Suppressor macrophage (primary cell): ENCODE measurements around the gene CNTF.
"Not testable (repeated sequence)": the region's sequence is repeated elsewhere in the genome, so short reads cannot be mapped to it uniquely, and the experiment has no call there.

Experiments used
- DNase-seq, 4 experiments: peaks; one replicate each; pipeline ENCODE4 v3.0.0-alpha.2; 2020 to 2022
- total RNA-seq, 17 experiments: gene quantifications; one replicate each; lab custom pipeline; 2026; ENCODE audit warnings: mixed read lengths in 6 of 17, inconsistent platforms in 3 of 17; lab: John Stamatoyannopoulos, UW

CNTF gene, protein sequence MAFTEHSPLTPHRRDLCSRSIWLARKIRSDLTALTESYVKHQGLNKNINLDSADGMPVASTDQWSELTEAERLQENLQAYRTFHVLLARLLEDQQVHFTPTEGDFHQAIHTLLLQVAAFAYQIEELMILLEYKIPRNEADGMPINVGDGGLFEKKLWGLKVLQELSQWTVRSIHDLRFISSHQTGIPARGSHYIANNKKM
- 0.37 to 1.7 (median 0.69) reads per million in 17 experiments for total RNA-seq

DNA sequence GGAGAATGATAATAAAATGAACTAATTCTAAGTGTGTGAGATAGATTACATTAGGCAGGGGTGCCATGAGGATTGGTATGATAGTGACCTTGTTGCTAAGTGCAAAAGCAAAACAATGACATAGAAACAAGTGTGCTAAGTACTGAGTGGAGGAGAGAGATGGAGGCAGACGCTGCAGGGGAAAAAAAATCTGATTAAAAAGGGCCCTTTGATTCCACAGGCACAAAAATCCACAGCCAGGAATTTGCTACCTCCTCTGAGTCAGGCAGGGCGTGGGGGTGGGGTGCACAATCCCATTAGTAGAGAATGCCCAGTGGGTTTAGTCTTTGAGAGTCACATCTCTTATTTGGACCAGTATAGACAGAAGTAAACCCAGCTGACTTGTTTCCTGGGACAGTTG is at the start of gene CNTF:
TSS of gene CNTF (plus strand) at position 322 of the 400 bp plus-strand sequence. CDS start 88 bp downstream, outside the sequence.
- no peak for DNase-seq

- not testable (repeated sequence) for DNase-seq
Measured at GRCh38 chr11:58572906-58573305, 49.6 kb upstream of the CNTF start.

GRCh38 chr11:58573451-58574104 is 48.9 kb upstream of the CNTF start:
- DNase-seq: peak; percentile 70 to 93 (median 86)

- peak in 1 of 4 experiments; percentile 4 for DNase-seq
Measured at GRCh38 chr11:58574881-58575280, 47.6 kb upstream of the CNTF start.

DNA sequence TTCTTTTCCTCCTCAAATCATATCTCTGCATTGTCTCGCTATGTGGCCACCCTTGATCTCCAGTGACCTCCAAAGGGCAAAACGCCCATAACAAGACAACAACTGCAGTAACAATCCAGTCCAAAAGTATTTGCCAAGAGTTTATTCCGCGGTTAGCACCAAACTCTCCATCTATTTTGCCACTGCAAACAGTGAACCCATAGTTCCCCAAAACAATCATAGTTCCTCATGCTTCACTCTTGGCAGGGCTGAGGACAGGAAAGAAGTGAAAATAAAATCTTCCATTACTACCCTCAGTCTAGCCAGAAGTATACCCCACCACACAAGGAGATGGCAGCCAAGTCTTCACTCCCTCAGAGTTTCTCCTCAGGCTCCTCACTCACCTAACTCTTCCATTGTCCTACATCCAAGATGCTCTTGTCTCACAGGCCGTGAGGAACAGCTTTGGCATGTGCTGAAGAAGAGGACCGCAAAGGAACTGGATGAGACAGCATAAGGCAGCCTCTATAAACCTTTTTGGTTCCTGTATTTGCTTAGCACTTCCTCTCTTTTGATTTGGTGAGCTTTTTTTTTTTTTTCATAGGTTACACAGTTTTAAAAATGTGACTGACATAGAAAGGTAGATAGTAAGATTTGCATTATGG is 47.0 kb upstream of the CNTF start, which contains the start of gene LPXN:
TSS of gene LPXN (minus strand) at position 480 of the 644 bp plus-strand sequence. CDS start at position 396, 84 bp downstream.
- DNase-seq: peak; percentile 82 to 91 (median 86)

DNA sequence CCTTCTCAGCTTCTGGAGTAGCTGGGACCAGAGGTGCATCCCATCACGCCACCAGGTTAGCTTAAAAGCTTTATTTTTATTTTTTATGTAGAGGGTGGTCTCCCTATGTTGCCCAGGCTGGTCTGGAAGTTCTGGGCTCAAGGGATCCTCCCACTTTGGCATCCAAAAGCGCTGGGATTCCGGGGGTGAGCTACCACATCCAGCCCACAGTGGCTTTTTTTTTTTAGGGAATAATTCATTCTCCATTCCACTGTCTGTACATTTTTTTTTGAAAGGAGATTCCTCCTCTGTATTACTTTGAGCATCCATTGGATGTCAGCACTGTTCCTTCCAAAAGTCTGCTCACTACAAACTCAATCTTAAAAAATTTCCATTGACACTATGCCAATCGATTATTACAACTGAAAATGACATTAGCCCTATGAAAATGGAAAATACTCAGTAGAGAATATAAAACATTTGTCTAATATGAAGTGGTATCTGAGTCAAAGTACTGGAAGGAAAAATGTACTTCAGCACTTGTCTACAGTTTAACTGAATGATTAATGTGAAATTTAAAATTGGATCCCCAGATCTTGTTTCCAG is 45.5 kb upstream of the CNTF start:
- peak; percentile 11 to 45 (median 32) for DNase-seq

DNA sequence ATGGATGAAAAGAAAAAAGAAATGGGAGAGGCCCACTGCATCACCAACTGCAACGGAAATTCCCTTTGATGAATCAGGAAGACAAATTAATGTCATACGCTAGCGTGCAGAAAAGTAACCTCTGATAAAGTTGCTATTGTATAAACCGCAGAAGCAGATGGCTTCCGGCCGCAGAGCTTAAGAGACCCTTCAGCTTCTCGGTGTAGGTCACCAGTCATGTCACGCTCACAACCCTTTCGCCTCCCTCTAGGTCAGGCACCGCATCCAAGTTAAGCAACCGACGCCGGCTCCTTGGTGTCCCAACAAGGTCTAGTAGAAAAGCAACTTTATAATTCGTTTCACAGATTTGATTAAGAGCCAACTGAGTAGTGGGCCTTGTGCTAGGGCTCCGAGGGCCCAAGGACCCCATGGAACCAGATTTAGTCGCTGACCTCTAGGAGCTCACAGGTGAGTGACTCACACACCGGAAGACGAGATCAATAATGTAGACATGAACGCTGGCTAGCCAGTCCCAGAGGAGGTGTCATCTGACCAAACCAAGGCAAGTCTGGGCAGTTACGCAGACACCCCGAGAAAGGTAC is 44.8 kb upstream of the CNTF start:
- peak; percentile 84 to 92 (median 86) for DNase-seq

DNA sequence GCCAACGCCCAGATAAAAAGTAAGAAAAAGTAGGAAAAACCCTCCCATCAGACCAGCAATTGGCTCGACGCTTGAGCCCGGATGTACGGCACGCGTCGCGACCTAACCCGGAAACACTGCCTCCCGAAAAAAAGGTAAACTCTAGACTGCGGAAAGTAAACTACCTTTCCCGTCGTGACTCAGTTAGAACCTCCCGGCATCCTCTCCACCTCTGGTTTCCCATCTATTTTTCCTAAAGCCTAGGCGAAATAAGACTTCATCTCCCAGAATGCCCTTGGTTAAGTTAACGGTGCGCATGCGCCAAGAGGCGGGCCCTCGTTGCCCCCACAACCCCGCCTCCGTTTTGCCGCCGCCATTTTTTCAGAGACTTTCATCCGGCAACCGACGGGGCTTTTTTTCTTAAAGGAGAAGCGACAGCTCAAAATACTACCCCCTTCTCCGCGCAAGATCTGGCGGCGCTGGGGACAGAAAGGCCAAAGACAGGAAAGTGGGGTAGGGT is 44.3 kb upstream of the CNTF start:
- peak; percentile 97 to 99 (median 98) for DNase-seq

DNA sequence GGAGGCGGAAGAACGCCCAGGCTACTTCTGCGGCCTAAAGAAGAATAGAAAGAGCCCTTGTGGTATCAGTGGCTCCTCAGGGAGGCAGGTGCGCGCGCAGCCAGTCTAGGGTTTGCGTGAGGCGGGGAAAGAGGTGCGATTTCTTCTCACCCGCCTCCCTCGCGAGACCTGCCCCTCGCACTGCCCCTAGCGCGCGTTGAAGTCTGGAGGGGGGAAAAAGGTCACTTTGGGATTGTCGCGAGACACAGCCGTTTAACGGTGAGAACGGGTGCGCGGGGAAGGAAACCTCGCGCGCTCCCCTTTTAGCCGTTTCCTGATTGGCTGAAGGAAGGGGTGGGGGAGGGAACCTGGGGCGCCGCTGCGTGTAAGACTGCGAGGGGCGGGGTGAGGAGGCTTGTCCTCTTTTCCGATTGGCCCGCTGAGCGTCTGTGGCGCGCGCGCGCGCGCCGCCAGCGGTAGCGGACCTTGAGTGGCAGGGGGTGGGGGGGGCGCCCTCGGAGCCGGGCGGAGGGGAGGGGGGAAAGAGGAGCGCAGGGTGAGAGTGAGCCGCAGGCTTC is 43.8 kb upstream of the CNTF start, which contains the start of gene ZFP91:
TSS of gene ZFP91 (plus strand) at position 429 of the 557 bp plus-strand sequence. CDS start 219 bp downstream, outside the sequence.
- peak; percentile 98 to 99 (median 98) for DNase-seq

- DNase-seq: peak; percentile 90 to 95 (median 93)
Measured at GRCh38 chr11:58579192-58580129, 43.0 kb upstream of the CNTF start.

DNA sequence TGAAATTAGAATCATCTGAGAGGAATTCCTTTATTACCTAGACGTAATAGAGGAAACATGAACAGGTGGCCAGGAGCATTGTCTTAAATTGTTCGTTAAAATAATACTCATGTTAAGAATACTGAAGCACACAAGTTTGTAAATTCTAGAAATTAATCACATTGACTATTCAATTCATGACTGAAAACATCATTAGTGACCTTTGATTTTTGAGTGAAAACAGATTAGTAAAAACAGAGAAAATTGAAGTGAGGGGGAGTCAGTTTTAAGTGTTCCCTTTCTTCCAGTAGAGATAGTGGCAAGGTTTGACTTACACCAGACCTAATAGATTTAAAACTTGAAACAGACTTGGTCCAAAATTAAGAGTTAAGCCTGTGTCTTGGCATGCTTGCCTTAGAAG is 42.2 kb upstream of the CNTF start:
- no peak for DNase-seq

DNA sequence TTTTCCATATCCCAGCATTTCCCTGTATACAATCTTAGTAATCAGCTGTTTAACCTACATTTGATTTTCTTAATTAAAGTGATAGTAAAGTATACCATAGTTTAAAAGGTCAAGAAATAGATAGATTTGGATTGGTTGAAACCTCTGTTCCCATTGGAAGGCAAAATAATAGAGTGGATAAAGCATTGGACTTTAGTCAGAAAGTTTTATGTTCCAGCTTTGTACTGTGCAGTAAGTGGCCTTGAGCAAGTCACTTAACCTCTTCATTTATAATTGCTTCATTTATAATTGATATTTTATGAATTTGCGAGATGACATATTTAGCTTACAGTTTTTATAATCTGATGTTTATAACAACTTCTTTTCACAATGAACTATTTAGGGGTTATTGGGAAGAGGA is 40.0 kb upstream of the CNTF start:
- DNase-seq: no peak

DNA sequence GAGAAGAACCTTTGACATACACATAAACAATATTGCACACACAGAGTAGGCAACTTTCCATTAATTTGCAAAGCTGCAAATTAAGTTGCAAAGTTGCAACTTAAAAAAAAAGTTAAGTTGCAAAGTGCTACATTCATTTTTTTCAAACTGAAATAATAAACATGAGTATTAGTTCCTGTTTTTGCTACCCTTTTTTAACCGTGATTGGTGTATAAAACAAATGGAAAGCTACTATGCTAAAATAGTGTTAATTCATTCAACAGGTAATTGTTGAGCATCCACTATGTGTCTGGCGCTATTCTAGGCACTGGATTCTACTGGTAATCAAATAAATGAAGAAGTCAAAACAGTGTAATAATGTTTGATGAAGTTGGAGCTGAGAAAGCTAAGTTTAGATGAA is 35.5 kb upstream of the CNTF start:
- DNase-seq: peak in 1 of 4 experiments; percentile 28

GRCh38 chr11:58591659-58592058 is 30.8 kb upstream of the CNTF start:
- DNase-seq: no peak

DNA sequence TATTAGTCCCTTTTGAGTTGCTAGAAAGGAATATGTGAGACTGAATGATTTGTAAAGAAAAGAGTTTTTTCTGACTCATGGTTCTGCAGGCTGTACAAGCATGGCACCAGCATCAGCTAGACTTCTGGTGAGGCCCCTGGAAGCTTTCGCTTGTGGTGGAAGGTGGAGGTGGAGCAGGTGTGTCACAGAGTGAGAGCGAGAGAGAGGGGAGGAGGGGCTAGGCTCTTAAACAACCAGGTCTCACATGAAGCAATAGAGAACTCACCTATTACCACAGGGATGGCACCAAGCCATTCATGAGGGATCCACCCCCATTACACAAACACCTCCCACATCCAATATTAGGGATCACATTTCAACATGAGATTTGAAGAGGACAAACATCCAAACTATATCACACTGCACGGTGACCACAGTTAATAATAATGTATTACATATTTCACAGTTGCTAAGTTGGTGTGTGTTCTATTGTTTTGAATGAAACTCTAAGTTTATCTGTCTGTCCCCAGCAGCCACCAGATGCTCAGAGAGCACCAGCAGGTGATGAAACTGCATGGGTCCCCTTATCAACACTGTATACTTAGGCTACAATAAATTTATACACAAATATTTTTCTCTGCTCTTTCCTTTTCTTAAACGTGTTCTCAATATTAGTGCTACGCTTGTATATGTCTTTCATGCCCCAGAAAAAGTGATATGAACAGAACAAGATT is 29.5 kb upstream of the CNTF start:
- DNase-seq: no peak

DNA sequence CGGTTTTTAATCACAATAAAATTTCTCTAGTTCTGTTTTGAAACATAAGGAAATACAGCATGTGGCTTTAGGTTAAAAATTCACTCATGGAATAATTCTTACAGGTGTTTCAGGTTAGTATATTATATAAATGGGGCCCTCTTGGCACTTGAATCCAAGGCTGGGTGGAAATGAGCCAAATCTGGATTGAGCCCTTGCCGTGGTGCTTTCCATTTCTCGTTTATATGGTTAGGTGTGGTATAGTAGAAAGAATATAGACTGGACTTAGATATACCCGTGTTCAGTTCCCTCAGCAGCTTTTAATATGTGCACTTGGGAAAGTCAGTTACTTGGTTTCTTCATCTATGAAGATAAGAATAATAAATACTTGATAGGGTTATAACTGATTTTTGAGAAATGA is 27.6 kb upstream of the CNTF start:
- no peak for DNase-seq

GRCh38 chr11:58596621-58597020 is 25.8 kb upstream of the CNTF start:
- no peak for DNase-seq

DNA sequence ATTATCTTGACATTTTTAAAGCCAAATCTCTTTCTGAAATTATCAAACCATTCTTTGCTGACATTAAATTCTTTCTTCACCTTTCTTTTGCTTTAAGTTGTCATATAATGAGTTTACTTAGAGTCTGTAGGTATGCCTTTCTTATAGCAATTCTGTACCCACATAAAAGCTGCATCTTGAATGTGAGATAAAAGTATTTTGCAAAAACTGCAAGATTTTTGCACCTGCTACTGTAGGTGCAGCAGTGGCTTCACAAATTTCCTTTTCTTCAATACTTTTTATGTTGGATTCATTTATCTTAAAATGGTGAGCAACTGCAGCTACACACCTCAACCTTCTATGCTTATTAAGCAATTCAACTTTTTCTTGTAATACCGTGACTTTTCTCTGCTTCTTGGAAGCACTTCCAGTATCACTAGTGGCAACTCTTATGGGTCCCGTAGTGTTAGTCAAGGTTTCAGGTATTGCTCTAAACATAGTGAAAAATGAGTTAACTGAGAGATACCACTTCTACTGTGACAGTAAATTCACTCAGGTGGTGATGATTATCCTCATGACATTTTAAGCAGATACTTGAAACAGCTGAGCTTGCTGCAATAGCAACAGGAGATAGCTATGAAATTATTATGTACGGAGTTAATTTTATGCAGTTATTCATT is 24.9 kb upstream of the CNTF start:
- no peak for DNase-seq

- DNase-seq: no peak
Measured at GRCh38 chr11:58600510-58600909, 22.0 kb upstream of the CNTF start.
